SW 1271 (cell line): ENCODE data around the gene CDC34.

Experiments used
- DNase-seq, 2 experiments: peaks; one replicate each; lab custom pipeline; 2025; lab: John Stamatoyannopoulos, UW

CDC34 gene

GRCh38 chr19:497869-498510 lies 33.6 kb upstream of the CDC34 start:
- DNase-seq, result no peak

DNA sequence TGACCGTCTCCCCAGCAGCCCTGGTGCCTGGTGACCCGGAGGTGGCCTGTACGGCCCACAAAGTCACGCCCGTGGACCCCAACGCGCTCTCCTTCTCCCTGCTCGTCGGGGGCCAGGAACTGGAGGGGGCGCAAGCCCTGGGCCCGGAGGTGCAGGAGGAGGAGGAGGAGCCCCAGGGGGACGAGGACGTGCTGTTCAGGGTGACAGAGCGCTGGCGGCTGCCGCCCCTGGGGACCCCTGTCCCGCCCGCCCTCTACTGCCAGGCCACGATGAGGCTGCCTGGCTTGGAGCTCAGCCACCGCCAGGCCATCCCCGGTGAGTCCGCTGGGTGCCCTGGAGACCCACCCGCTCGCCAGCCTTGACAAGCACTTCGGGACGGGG lies 33.1 kb upstream of the CDC34 start:
- DNase-seq, result no peak

DNA sequence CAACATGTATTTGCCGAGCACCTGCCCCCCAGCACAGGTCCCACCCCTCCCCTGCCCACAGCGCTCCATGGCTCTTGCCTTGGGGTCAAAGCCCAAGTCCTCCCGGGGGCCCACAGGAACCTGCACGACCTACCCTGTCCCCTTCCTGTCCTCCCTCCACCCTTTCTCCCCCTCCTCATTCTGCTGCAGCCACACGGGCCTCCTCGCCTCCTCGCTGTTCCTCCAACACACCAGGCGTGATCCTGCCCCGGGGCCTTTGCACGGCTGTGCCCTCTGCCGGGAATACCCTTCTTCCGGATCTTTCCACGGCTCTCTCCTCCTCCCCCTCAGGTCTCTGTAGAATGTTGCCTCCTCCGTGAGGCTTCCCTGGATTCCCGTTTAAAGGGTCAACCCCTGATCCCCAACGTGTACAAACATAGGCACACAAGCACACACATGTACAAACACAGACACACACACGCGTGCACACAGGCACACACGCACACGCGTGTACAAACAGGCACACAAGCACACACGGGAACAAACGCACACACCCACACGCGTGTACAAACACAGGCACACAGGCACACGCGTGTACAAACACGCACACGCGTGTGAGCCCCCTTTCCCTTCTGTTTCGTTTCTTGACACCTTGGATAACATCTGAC lies 32.5 kb upstream of the CDC34 start:
- no peak for DNase-seq

DNA sequence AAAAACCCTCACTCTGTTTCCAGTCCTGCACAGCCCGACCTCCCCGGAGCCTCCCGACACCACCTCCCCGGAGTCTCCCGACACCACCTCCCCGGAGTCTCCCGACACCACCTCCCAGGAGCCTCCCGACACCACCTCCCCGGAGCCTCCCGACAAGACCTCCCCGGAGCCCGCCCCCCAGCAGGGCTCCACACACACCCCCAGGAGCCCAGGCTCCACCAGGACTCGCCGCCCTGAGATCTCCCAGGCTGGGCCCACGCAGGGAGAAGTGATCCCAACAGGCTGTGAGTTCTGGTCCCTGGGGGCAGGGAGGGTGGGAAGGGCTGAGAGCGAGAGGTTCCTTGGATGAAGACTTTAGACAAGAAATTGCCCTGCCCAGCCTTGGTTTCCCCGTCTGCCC lies 29.9 kb upstream of the CDC34 start:
- no peak for DNase-seq

DNA sequence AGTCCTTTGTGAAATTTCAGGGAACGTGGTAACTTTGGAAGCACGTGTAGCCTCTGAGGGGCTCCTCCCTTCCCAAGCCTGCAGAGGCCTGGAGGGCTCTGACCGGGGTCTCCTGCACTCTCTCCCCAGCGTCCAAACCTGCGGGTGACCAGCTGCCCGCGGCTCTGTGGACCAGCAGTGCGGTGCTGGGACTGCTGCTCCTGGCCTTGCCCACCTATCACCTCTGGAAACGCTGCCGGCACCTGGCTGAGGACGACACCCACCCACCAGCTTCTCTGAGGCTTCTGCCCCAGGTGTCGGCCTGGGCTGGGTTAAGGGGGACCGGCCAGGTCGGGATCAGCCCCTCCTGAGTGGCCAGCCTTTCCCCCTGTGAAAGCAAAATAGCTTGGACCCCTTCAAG lies 26.9 kb upstream of the CDC34 start:
- DNase-seq, result no peak

GRCh38 chr19:506404-507285 lies 24.9 kb upstream of the CDC34 start:
- peak; percentile 88 to 98 for DNase-seq

DNA sequence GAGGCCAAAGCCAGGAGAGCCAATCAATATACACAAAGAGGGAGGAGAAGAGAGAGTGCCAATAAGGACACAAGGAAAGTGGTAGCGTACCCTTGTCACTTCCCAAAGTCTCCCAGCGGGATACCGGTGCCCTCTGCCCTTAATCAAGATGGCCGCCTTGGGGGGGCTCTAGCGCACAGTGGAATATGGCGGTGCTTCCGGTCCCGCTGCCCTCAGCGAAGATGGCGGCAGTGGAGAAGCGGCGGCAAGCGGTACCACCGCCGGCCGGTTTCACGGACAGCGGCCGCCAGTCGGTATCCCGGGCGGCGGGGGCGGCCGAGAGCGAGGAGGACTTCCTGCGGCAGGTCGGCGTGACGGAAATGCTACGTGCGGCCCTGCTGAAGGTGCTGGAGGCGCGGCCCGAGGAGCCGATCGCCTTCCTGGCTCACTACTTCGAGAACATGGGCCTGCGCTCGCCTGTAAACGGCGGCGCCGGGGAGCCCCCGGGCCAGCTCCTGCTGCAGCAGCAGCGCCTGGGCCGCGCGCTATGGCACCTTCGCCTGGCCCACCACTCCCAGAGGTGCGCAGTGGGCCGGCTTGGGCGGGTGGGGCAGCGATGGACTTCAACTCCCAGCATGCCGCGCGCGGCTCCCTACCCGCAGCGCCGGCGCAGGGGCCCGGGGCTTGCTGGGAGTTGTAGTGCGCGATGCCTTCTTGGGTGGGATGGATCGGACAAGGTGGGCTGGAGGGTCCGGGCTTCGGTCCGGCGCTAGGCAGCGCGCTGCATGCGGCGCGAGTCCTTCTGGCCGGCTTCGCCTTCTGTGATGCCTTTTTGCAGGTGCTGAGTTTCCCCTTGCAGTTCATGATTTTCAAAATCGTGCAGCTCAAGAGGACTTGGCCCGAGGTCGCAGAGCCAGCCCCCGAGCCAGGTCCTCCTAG lies 24.0 kb upstream of the CDC34 start, which contains the start of gene TPGS1:
Gene TPGS1, plus strand, starts transcription at position 212 of the 918 bp plus-strand sequence. Its CDS starts 10 bp downstream, at position 222.
- peak; percentile 74 to 98 for DNase-seq

GRCh38 chr19:508204-509150 lies 23.1 kb upstream of the CDC34 start:
- no peak for DNase-seq

- peak in 1 of 2 experiments; percentile 45 for DNase-seq
Measured at GRCh38 chr19:510606-511100, 20.9 kb upstream of the CDC34 start.

GRCh38 chr19:511101-511851 lies 20.3 kb upstream of the CDC34 start:
- no peak for DNase-seq

DNA sequence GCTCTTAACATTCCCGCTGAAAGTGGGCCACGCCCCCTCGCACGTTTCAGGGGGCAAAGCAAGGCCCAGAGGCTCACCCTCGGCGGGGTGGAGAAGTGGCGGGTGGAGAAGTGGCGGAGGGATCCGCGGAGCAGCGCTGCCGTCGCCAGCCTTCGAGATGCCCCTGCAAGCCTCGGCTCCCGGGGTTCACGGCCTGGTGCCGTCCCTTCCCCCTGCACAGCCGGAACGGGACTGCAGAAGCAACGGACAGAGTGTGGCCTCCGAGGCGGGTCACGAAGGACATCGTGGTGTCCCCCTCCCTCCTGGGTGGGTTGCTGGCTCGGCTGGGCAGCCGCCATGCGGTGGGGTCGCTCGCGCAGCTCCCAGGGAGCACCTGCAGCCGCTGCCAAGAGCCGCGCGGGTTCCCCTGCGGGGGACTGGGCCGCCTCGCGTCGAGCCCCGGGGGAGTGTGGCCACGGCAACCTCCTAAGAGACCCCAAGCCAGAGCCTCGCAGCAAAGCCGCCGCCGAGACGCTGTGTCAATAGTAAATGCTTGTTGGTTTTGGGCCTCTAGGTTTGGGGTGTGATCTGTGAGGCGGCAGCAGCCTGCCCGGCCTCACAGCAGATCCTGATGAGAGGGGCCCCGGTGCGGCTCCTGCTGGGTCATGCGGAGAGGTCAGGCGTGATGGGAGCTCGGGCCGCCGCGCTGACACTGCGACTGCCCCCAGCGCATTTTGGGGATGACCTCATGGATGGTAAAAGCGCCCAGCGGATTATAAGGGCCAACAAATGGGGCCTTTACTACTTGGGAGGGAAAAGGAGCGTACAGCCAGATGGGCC lies 18.8 kb upstream of the CDC34 start:
- no peak for DNase-seq

DNA sequence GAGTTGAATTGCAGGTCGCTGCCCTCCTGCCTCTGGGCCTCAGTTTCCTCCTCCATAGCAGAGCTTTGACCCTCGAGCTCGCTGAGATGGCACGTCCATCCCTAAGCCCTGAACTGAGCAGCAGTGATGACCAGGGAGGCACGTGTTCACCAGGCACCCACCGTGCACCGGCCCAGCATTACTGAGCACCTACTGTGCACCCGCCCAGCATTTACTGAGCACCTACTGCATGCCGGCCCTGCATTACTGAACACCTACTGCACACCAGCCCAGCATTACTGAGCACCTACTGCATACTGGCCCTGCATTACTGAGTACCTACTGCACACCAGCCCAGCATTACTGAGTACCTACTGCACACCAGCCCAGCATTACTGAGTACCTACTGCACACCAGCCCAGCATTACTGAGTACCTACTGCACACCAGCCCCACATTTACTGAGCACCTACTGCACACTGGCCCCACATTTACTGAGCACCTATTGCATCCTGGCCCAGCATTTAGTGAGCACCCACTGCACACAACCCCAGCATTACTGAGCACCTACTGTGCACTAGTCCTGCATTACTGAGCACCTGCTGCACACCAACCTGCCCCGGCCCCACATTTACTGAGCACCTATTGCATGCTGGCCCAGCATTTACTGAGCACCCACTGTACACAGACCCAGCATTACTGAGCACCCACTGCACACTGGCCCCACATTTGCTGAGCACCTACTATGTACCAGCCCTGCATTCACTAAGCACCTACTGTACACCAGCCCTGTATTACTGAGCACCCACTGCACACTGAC lies 18.0 kb upstream of the CDC34 start:
- no peak for DNase-seq

DNA sequence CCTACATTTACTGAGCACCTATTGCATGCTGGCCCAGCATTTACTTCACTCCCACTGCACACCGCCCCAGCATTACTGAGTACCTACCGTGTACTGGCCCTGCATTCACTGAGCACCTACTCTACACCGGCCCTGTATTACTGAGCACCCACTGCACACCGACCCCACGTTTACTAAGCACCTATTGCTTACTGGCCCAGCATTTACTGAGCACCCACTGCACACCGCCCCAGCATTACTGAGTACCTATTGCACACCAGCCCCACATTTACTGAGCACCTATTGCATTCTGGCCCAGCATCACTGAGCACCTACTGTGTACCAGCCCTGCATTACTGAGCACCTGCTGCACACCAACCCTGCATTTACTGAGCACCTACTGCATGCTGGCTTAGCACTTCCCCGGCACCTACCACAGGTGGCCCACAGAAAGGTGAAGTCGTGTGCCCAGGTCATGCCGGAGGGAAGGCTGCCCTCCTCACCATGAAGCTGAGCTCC lies 17.3 kb upstream of the CDC34 start:
- no peak for DNase-seq

DNA sequence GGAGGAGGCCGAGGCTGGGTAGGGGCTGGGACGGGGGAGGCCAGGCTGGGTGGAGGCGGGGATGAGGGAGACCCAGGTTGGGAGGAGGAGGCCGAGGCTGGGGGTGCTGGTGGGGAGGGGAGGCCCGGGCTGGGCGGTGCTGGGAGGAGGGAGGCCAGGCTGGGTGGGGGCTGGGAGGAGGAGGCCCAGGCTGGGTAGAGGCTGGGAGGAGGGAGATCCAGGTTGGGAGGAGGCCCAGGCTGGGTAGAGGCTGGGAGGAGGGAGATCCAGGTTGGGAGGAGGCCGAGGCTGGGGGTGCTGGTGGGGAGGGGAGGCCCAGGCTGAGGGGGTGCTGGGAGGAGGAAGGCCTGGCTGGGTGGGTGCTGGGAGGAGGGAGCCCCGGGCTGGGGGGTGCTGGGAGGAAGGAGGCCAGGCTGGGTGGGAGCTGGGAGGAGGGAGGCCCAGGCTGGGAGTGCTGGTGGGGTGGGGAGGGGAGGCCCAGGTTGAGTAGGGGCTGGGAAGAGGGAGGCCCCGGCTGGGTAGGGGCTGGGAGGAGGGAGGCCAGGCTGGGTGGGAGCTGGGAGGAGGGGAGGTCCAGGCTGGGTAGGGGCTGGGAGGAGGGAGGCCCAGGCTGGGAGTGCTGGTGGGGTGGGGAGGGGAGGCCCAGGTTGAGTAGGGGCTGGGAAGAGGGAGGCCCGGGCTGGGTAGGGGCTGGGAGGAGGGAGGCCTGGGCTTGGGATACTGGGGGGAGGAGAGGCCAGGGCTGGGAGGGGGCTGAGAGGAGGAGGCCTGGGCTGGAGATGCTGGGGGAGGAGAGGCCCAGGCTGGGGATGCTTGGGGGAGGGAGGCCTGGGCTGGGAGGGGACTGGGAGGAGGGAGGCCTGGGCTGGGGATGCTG lies 13.6 kb upstream of the CDC34 start:
- DNase-seq, result no peak

- no peak for DNase-seq
Measured at GRCh38 chr19:518598-519231, 12.8 kb upstream of the CDC34 start.

DNA sequence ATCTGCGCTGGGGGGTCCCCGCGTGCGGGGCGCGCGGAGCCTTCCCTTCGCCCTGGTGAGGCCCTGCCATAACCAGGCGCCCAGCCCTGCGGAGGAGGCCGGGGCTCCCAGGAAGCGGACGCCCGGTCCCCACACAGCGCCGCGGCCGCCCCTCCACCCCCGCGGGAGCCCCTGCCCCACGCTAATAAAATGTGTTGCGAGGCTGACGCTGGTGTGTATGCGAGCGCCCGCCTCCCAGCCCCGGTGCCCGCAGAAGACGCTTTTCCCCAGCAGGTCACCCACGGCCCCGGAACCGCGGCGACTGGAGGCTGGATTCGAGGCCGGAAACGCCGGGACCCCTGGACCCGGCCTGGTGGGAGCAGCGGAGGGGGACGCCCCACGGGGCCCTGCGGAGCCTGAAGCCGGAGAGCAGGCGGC lies 12.1 kb upstream of the CDC34 start:
- DNase-seq, result no peak
